Activated naive CD4-positive, alpha-beta T cell treated with anti-CD3 and anti-CD28 coated beads, Interleukin-2, amount 50 U/mL, for 16 hours (primary cell): ENCODE results near the gene CALN1.
"Not testable (repeated sequence)": the region's sequence is repeated elsewhere in the genome, so short reads cannot be mapped to it uniquely, and the experiment has no call there.

ENCODE experiments used
- DNase-seq: peaks from one replicate; pipeline ENCODE4 v3.0.0-alpha.2; 2020

Gene CALN1

DNA sequence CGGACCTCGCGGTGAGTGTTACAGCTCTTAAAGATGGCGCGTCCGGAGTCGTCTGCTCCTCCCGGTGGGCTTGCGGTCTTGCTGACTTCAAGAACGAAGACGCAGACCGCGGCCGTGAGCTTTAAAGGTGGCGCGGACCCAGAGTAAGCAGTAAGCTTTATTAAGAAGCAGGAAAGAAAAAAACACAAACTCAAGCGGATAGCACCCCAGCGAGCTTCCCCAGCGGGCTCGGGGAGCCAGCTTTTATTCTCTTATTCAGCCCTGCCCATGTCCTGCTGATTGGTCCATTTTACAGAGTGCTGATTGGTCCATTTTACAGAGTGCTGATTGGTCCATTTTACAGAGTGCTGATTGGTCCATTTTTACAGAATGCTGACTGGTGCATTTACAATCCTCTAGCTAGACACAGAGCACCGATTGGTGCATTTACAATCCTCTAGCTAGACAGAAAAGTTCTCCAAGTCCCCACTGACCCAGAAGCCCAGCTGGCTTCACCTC, at the start of gene CALN1:
CALN1 (minus strand) TSS at position 218 of the 498 bp plus-strand sequence.
- DNase-seq = not testable (repeated sequence)

DNA sequence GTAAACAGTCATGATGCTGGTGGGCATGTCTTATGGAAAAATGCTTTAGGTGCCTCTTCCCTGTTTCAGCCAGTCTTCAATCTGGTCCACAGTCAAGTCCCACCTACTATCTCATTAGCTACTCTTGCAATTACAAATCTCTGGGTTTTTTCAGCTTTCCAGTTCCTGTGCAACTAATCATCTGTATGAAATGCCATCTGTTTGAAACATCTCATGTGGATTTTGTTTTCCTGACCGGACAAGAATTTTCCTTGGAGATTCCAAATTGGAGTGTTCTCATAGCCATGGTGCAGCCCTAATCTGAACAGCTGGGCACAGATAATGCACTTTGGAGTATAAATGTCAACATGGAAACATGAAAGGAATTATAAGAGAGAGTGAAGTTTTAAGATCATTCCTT, 41.3 kb upstream of the CALN1 start:
- DNase-seq = no peak

DNA sequence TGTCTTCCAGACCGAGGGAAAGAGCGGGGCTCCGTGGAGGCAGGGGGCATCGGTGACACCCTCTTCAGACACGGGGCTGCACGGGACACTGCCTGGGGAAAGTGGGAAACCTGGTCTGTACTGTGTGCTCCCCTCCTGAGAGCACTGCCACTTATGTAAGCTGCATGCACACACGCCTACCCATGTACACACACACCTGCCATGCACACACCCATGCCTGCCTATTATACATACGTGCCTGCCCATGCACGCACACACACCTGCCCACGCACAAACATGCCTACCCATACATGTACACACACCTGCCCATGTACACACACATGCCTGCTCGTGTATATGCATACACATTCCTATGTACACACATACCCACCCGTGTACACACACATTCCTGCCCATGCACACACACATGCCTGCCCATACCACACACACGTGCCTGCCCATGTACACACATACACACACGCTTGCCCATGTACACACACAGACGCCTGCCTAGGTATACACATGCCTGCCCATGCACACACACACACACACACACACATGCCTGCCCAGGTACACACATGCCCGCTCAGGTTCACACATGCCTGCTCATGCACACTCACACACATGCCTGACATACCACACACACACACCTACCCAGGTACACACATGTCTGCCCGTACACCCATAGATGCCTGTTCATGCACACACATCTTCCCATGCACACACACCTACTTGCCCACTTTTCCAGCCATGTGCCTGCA, 35.5 kb upstream of the CALN1 start:
- DNase-seq = no peak

DNA sequence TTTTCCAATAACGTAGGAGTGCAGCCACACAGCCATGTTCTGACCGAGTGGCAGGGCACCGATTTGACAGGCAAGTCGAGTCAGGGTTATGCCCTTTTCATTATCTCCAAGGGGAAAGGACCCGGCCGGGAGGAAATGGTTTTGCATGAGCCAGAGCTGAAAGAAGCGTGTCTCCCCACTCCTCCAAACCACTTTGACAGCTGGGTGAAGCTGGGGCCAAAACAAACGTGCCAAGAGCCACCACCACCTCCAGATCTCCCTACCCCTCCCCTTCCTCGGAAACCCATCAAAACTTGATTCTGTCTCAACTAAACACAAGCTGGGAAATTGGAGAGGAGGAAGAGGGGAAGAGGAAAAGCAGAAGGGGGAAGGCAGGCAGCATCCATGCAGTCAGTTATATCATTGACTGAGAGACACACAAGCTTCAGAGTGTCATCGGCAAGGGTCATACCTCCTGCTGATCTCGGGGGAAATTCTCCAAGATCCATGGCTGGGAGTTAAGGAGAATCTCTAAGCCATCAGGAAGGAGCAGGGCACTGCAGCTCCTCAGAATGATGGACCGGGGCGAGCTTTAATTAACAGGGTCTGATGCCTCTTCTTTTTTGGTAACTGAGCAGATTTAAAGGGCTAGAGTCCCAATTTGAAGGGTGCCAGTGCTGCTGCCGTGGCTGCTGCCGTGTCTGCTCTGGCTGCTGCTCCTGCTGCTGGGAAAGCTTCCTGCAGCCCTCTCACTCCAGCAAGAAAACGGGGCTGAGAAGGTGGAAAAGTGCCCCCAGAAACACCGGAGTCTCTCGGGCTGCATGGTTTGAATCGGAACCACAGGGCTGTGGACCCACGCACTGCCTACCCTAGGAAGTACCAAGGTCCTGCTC, 34.7 kb upstream of the CALN1 start:
- no peak for DNase-seq

DNA sequence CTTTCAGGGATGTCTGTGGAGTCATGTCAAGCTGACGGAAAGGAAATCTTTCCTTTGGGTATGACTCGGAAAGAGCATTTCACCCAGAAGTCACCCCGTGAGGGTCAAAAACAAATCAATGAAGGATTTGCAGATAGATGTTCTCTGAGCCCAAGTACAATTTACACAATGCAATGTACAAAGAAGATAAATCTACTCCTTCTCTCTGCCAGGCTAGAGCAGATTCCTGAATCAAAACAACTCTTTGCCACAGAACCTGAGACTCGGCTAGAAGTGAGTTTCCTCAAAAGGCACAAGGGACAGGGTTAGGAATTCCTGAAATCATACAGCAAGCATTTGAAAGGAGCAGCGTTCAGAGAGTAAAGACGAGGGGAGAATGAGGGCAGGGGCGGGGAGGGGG, 34.0 kb upstream of the CALN1 start:
- DNase-seq = no peak

DNA sequence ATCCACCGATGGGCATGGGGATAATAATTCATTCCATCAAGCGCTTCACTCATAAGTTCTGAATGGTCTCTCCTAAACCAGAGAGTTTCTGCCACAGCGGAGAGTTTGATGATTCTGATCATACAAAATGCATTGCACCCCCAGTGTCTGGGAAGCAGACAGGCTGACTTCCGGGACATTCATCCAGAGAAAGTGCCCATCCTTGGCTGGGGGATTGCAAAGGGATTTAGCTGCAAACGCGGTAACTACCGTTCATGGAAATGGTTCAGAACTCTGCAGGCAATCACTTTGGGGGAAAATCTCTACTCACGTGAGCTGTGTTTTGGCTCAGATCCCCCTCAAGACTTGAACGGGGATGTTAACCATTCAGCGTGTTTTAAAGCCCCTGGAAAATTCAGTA, 33.4 kb upstream of the CALN1 start:
- DNase-seq = no peak

DNA sequence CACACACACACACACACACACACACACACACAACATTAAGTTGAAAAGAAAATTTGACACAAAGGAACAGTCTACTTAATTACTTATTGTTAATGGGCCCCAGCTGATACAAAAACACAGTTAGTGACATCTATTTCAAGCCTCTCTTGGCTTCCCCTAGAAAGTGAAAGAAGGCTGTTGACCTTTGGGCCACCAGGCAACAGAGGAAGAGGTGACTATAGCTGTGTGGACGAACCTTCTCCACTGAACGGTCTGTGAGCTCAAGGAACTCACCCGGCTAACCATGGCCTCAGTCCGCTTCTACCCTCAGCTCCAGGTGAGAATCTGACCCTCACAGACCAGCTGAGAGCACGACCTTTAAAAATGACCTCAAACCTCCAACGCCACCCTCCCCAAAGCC, 32.9 kb upstream of the CALN1 start:
- no peak for DNase-seq

DNA sequence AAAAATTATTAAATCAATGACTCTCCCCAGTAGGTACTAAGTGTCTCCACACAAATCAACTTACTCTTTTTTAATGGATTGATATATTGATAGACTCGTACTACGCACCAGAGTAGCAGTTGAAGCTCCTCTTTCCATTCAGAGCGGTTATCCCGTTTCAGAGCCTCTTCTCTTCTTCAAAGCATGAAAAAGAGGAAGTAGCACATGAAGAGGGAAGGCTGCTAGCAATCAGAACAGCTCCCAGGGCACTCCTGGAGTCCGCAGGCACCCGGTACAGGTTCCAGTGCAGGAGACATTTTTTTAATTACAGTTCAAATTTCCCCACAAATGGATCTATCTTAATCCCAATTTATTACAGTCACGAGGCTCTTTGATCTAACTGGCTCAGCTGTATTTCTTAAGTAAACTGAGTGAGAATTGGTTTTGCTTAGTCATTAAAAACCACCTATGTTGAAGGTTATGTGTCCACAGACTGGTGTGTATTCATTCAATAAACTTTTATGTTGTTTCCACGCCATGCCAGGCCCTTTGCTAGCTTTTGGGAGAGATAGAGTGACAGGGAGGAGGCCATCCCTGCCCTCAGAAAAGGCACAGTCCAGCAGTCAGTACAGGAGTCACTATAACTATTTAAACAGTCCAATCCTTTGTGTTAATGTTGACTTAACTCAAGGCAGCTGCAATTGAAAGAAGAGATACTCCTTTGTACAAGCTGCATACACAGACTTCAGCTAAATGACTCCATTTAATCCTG, 32.1 kb upstream of the CALN1 start:
- no peak for DNase-seq

DNA sequence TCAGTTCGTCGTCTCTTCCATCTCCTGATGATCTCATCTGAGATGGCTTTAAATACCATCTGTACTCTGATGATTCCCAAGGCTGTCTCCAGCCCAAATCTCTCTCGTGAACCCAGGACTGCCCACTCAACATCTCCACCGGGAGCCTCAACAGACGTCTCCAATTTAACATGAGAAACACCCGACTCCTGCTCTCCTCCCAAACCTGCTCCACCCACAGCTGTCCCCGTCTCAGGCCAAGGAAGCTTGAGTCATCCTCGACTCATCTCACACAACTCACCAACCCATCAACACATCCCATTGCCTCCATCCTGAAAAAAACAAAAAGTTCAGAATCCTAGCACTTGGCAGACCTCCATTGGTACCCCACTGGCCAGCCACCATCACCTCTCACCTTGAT, 29.7 kb upstream of the CALN1 start:
- DNase-seq = no peak

DNA sequence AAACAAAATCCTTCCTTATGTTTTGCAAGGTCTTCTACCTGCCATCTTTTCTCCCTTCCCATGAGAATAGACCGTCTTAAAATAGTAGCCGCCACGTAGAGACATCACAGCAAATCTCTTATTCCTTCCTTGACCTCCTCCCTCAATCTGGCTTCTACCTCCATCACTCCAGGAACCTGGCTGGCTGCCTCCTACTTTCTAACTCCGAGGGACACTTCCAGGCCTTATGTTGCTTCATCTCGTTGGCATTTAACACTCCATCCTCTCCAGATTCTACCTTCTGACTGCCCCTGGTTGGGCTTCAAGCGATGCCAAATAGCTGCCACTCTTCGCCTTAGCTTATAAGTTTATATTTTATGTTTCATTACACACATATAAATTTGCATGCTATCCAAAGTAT, 26.4 kb upstream of the CALN1 start:
- DNase-seq = no peak

DNA sequence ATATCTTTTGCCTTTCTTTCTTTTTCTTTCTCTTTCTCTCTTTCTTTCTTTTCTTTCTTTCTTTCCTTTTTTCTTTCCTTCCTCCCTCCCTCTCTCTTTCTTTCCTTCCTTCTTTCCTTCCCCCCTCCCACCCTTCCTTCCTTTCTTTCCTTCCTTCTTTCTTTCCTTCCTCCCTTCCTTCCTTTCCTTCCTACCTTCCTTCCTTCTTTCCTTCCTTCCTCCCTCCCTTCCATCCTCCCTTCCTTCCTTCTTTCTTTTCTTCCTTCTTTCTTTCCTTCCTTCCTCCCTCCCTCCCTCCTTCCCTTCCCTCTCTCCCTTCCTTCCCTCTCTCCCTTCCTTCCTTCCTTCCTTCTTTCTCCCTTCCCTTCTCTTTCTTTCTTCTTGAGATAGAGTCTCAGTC, 25.5 kb upstream of the CALN1 start:
- no peak for DNase-seq

DNA sequence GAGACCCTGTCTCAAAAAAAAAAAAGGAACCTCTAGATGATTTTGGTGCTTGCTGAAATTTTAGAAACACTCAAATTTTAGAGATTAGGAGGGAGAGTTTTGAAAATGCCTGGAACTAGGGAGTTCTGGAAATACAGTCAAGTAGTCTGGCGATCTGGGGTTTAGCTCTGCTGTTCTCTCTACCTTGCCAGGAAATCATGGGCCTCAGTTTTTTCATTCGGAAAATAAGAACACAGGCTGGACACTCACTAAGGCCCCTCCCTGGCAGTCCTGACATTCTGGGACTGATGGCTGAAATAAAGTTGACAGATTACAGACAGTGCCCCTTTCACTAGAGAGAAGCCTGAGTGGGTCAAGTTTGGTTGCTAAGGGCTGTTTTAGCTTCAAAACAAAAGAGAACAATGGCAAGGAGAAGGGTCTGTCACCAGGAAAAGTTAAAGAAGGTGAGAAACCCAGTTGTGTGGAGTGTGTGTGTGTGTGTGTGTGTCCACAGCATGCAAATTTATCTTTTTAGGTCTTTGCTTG, 25.0 kb upstream of the CALN1 start:
- no peak for DNase-seq

DNA sequence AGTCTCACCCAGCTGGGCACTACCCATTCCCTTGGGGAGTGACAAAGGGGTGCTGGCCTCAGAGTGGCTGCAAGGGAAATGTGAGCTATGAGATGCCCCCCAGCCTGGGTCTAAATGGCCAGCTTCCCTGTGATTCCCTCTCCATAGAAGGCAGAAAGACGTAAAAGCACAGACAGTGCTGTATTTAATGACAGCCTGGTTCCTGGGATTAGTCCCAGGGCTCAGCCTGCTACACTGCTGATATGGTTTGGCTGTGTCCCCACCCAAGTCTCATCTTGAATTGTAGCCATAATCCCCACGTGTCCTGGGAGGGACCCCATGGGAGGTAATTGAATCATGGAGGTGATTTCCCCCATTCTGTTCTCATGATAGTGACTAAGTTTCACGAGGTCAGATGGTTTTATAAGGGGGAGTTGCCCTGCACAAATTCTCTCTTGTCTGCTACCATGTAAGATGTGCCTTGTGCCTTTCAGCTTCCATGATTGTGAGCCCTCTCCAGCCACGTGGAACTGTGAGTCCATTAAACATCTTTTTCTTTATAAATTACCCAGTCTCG, 23.9 kb upstream of the CALN1 start:
- no peak for DNase-seq

DNA sequence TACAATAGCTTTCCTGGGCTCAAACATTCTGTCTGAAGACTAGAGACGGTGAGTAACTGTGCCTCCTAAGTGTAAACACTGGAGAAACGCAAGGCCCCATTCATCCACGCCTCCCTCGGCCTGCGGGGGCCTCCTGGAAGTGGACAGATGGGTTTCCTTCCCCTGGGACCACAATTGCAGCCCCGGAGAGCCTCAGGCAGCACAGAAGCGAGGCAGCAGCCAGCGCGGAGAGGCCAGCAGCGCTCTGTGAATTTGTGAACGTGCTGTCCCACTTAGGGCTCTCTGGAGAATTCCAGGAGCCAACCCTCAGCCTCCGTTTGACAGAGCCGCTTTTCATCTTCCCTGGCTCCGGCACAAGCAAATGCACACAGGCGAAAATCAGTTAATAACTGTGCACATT, 23.2 kb upstream of the CALN1 start:
- DNase-seq = no peak

DNA sequence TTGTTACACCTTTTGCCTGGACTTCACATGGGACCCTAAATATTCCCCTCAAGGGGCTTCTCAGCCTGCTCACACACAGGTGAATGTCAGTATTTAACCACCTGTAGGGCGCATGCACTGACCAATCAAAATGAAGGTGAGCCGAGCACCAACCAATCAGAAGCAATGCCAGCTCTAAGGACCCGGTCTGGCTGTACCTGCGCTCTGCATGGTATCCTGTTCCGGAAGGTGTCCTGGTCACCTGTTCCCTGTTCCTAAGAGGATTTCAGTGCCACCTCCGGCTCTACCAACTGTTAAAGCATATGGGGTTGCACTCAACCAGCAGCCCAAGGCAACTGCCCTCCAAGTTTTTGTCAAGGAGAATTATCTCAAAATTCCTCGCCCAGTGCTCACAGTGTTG, 18.4 kb upstream of the CALN1 start:
- no peak for DNase-seq

DNA sequence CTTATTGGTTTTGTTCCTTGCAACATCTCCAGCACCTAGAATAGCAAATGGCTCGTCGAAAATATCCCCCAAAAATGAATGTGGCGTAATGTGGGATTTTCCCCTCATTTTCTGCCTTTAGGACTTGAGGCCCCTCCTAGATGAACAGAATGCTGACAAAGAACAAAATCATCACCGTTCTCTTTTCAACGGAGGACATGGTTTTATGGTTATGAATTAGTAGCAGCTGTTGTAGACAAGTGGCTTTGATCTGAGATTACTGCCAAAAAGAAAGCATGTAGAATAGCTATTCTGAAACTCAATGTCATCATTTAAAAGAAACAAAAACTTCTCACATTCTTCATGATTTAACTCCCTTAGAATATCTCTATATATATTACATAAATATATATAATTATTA, 17.2 kb upstream of the CALN1 start:
- DNase-seq = no peak

DNA sequence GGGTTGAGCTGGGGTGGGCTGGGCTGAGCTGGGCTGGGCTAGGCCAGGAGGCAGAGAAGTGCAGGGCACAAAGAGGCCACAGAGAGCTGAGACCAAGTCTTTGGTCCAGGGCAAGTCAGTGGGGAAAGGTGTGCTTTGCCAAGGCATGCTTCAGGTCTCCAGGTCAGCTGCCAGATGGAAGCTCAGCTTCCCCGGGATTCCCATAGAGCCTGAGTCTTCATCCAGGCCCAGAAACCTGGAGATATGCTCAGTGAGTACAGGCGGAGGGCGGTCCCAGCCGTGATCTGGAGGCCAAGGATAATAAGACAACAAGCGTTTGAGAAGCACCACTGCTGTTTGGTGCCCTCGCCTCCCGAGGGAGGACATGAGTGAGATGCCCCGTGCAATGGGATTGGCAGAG, 4.7 kb upstream of the CALN1 start:
- no peak for DNase-seq

DNA sequence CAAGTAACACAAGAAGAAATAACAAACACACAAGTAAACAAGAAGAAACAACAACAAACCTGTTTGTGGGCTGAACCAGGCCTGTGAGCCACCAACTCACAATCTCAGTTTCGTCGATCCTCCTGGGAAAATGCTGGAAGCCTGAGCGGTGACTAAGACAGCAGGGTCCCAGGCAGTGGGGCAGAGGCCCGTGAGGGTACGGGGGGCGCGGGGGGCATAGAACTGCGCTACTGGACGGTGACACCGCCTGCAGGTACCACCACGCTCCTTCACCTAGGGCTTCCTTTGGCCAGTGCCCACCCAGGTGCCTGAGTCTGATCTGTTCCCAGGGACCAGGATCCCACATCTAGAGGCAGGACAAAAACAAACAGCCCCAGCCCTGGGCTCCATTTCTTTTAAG, 3.4 kb upstream of the CALN1 start:
- DNase-seq = no peak

DNA sequence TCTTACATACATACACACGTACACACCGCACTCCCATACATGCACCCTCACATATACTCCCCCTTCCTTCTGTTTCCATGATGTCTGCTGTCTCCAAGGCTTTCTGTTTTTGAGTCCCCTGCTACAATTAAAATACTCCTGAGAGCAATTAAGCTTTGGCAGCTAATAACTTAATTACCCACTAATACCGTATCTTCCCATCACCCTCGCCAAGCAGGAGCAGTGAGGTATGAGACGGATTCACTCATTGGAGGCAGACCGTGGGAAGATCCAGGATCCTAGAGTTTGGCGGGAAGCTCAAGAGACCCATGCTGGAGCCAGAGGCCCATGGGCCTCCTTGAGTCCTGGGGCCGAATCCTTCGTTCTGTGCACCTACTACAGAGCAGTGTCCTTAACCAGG, 1.7 kb upstream of the CALN1 start:
- DNase-seq = no peak

DNA sequence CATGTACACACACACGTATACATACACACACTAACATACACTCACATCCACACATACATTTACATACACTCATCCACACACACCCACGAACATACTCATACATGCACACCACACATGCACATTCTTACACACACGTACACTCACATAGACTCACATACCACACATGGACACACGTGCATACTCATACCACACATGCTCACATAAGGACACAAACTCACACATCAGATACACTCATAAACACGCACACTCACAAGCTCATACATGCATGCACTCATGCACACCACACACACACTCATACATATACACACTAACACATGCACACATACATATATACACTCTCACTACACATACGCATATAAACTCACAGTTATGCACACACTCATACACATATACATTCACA, 1.2 kb upstream of the CALN1 start:
- no peak for DNase-seq

DNA sequence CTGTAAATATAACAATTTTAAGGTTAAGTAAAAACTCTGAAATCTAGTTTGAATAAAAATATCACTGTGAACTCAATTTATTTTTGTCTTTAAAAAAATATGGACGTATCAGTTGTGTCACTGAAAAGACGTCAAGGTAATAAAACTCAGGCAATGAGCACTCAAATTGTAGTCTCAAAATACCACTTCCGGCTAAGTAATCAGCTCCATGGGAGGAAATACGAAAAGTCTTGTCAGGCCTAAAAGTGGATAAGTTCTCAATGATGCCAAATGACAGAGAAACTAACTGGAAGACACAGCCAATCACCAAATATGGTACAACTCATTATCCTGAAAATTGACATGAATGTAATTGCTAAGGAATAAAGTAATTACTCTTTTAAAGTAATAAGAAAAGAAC, 719 bp downstream of the CALN1 start:
- no peak for DNase-seq

DNA sequence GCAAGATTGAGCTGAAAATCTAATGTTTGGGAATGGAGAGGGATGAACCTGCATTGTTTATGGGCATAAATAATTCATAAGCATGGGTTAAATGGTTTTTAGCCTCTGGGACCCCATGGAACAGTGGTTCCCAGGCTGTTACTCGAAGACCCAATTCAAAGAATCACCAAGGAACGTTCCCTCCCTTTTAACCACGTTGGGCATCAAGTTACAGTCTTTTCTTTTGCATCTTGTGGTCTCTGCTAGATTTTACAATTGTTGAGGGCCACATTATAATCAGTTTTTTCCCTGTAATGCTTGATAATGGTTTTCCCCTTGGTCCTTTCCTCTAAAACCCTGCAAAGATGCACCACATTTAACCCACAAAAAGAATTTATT, 2.5 kb downstream of the CALN1 start:
- DNase-seq = no peak
